HUES48 (cell line): ENCODE measurements around the gene CSNK1D.

Source experiments
- H3K27ac ChIP-seq: one replicate; pipeline ENCODE4 v1.7.0; 2013; ENCODE audit warnings: low read depth, low read length, inconsistent platforms
- H3K27me3 ChIP-seq: 2 replicates; pipeline ENCODE4 v1.6.1; 2013; ENCODE audit warnings: mild to moderate bottlenecking, low read length; ENCODE audit not compliant: control insufficient read depth, insufficient read depth
- H3K36me3 ChIP-seq: 2 replicates; pipeline ENCODE4 v1.6.1; 2013; ENCODE audit warnings: low read length; ENCODE audit not compliant: control insufficient read depth, insufficient read depth
- H3K4me1 ChIP-seq: 2 replicates; pipeline ENCODE4 v1.6.1; 2013; ENCODE audit warnings: mild to moderate bottlenecking, low read length; ENCODE audit not compliant: control insufficient read depth, insufficient read depth
- H3K4me3 ChIP-seq: 2 replicates; pipeline ENCODE4 v1.5.1; 2013; ENCODE audit warnings: mild to moderate bottlenecking, low read depth, low read length
- H3K9ac ChIP-seq: 2 replicates; pipeline ENCODE4 v1.6.1; 2013; ENCODE audit warnings: mild to moderate bottlenecking, low read depth, low read length, moderate library complexity
- H3K9me3 ChIP-seq: 2 replicates; pipeline ENCODE4 v1.6.1; 2013; ENCODE audit warnings: low read length; ENCODE audit not compliant: control insufficient read depth, insufficient read depth

Gene CSNK1D

DNA sequence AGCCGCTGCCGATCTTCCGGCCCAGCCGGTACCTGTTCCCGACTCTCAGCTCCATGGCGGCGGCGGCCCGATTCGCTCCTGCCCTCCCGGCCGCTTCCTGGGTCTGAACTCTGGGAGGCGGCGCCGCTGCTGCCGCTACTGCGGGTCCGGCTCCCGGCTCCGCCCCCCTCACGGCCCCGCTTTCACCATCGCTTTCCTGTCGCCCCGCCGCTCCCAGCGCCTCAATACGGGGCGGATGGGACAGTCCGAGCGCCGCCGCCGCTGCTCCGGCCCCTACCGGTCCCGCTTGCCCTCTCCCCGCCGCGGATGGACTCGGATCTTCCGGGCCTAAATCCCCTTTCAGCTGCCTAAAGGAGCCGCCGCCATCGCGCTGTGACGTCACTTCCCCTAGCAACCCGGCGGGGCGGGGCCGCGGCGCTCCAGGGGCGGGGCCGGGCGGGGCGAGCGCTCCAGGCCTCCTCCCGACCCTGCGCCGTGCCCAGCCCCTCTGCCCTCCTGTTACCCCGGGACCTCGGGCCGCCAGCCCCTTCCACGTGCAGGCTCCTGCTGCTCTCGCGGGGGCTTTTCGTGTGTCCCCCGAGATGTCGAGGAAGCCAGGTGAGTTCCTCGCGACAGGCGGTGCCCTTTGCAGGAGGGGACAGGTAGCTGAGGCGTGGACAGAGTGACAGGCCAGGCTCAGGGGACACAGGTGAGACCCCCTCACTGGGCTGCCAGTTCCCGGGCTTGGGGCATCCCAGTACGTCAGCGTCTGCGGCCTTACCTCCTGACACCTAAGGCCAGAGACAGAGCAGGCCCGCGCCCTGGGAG lies at the start of gene CSNK1D:
Gene CSNK1D, minus strand, starts transcription at position 374 of the 807 bp plus-strand sequence. Its CDS starts 319 bp downstream, at position 55.
- H3K9ac ChIP-seq: peak within 1 kb of the TSS; percentile 86
- peak within 1 kb of the TSS; percentile 95 for H3K4me3 ChIP-seq
- H3K36me3 ChIP-seq: peaks cover 30% of the 10 kb centered on the region
- H3K4me1 ChIP-seq: peaks cover 20% of the 10 kb centered on the region
- H3K27ac ChIP-seq: peak within 1 kb of the TSS; percentile 97
- no peaks in the 10 kb centered on the region for H3K27me3 ChIP-seq
- H3K9me3 ChIP-seq: no peaks in the 10 kb centered on the region

DNA sequence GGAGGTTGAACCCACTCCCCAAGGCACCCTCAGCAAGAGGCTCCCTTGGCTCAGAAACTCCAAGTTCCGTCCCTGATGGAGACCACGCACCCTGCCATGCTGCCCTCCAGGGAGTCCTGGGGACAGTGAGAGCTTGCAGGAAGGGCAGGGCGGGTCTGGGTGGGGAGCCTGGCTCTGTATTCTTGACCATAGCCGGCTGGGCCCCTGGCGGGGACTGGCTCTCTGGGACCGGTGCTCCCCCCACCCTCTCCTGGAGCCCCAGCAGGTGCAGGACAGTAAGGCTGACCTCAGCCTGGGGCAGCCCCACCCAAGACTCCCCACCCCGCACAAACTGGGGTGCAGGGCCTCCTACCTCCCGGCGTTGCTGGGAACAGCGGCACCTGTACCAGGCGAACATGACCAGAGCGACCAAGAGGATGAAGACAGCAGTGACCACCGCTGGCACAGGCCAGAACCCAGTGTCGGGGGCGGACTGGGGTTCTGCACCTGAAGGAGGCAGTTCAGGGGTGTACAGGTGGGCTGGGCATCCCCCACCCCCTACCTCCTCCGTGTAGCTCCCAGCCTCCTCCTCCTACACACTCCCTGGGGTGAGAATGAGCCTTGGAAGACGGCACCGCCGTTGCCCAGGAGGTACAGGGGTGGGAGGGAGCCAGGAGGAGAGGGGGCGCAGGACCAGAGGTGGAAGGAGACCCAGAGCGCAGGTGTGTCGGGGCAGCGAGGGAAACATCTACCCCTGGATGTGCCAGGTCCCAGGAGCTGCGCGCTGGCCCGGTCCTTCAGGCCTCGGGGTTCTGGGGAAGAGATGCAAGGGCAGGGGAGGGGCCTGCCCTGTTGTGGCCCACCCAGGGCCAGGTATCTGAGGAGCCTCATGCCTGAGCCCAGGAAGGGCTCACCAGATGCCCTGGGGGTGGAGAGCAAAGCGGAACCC lies 49.3 kb upstream of the CSNK1D start:
- Histone ChIP-seq H3K27me3 (no peaks in the 10 kb centered on the region; the same call in 1 of the 2 replicates), H3K4me1 (peaks cover 4% of the 10 kb centered on the region; the same call in 1 of the 2 replicates), H3K36me3 (no peaks in the 10 kb centered on the region), H3K9me3 (no peaks in the 10 kb centered on the region), H3K4me3 (no peak overlapping the region), H3K27ac (no peak overlapping the region), H3K9ac (no peak overlapping the region)

DNA sequence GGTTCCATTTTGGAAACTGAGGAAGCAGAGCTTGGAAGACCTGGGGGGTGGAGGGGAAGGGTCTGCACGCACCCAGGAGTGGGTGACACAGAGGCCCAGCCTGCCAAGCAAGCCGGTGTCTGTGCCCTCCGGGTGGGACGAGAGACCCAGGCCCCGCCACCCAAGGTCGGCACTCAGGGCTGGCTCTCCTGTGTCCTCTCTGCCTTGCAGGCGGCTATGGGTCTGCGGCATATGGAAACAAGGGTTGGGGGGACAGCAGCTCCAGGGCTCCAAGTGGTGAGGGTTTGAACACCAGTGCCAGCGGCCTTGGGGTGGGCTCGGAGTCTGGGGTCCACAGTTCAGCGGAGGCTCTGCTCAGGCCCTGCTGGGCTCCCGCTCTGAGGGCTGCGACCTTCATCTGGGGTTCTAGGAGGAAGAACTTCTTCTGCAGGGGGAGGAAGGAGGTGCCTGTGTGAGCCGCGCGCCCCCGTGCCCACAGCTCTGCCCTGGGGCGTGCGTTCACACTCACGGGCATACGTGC lies 48.5 kb upstream of the CSNK1D start:
- Histone ChIP-seq H3K27me3 (no peaks in the 10 kb centered on the region), H3K9me3 (no peaks in the 10 kb centered on the region), H3K36me3 (no peaks in the 10 kb centered on the region), H3K4me1 (0 out of 2 replicates have a peak, but pooled peaks cover 4% of the 10 kb centered on the region), H3K27ac (no peak overlapping the region), H3K4me3 (no peak overlapping the region), H3K9ac (no peak overlapping the region)

- H3K27ac ChIP-seq: no peak overlapping the region
- H3K36me3 ChIP-seq: no peaks in the 10 kb centered on the region
- no peaks in the 10 kb centered on the region for H3K9me3 ChIP-seq
- H3K4me3 ChIP-seq: no peak overlapping the region
- H3K27me3 ChIP-seq: no peaks in the 10 kb centered on the region
- no peak overlapping the region for H3K9ac ChIP-seq
- 0 out of 2 replicates have a peak, but pooled peaks cover 4% of the 10 kb centered on the region for H3K4me1 ChIP-seq
These were observed 47.7 kb upstream of the CSNK1D start for GRCh38 chr17:82320956-82321927.

DNA sequence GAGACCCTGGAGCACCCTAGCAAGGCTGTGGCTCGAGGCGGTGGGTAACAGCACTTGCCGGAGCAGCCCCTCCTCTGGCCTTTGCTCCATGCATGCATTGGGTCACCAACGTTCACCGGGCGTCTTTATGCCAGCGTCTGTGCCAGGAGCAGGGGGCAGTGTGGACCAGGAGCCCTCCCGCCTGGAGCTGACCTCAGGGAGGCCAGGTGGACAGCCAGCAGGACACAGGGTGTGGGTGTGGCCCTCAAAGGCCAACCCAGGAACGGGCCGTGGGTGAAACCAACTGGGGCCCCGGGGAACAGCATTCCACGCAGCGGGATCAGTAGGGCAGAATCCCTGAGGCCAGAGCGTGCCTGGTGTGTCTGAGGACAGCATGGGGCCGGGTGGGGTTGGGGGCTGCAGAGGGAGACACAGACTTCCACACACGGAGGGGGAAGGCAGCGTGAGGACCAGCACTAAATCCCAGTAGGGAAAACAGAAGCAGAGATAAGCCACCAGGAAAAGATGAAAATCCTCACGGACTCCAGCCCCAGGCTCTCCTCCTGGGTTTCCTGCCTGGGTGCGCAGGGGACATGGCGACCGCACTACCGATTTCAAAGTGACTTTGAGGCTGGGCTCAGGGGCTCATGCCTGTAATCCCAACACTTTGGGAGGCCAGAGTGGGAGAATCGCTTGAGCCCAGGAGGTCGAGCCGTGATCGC lies 46.8 kb upstream of the CSNK1D start:
- H3K27ac ChIP-seq: no peak overlapping the region
- H3K36me3 ChIP-seq: no peaks in the 10 kb centered on the region
- no peak overlapping the region for H3K4me3 ChIP-seq
- H3K9ac ChIP-seq: no peak overlapping the region
- 0 out of 2 replicates have a peak, but pooled peaks cover 4% of the 10 kb centered on the region for H3K4me1 ChIP-seq
- H3K27me3 ChIP-seq: no peaks in the 10 kb centered on the region
- H3K9me3 ChIP-seq: no peaks in the 10 kb centered on the region

GRCh38 chr17:82319619-82320062 lies 46.1 kb upstream of the CSNK1D start:
- Histone ChIP-seq H3K27ac (no peak overlapping the region), H3K36me3 (no peaks in the 10 kb centered on the region), H3K9ac (no peak overlapping the region), H3K4me3 (no peak overlapping the region), H3K27me3 (no peaks in the 10 kb centered on the region), H3K9me3 (no peaks in the 10 kb centered on the region), H3K4me1 (0 out of 2 replicates have a peak, but pooled peaks cover 4% of the 10 kb centered on the region)

GRCh38 chr17:82318772-82319606 lies 45.5 kb upstream of the CSNK1D start:
- Histone ChIP-seq H3K4me1 (0 out of 2 replicates have a peak, but pooled peaks cover 4% of the 10 kb centered on the region), H3K27ac (no peak overlapping the region), H3K9me3 (no peaks in the 10 kb centered on the region), H3K27me3 (no peaks in the 10 kb centered on the region), H3K4me3 (no peak overlapping the region), H3K36me3 (no peaks in the 10 kb centered on the region), H3K9ac (no peak overlapping the region)

DNA sequence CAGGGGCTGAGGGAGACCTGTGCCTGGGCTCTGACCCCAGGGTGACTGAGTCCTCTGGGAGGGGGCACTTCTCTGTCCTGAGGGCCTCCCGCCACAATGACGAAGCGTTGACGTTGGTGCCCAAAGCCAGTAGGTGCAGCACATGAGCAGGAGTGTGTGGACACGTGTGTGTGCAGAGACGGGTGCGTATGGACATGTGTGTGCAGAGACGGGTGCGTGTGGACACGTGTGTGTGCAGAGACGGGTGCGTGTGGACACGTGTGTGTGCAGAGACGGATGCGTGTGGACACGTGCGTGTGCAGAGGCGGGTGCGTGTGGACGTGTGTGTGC lies 44.6 kb upstream of the CSNK1D start:
- Histone ChIP-seq H3K27ac (no peak overlapping the region), H3K36me3 (no peaks in the 10 kb centered on the region), H3K9ac (no peak overlapping the region), H3K27me3 (no peaks in the 10 kb centered on the region), H3K9me3 (no peaks in the 10 kb centered on the region), H3K4me3 (no peak overlapping the region), H3K4me1 (0 out of 2 replicates have a peak, but pooled peaks cover 4% of the 10 kb centered on the region)

DNA sequence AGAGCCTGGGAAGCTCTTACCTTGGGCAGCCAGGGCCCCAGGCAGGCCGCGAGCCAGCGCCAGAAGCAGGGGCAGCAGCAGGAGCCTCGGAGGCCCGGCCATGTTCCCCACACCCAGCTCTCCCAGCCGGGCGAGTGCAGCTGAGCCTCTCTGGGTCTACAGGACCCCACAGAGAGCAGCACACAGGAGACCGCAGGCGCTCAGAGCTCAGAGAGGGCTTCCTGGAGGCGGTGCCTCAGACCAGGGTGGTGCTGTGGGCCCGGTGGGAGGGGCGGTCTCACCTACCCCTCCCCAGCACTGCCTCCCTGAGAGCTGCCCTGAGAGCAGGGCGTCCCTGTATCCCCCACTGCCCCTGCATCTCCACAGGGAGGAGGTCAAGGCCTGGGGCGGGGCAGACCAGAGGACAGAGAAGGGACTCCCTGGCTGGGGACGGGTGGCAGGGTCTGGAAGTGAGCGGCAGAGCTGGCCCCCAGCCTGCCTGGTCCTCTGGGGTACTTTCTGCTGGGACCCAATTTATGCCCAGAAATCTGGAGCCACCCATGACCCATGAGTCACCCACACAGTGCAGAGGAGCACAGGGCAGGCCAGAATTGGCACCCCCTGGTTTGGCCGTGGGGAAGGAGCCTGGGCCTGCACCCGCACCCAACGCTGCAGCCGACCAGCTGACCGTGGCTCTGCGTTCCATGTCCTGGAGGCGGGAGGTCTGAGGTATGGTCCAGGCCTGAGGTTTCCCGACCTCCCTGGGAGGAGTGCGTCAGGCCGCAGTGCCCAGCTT lies 44.1 kb upstream of the CSNK1D start, which contains the start of gene CD7:
Gene CD7, minus strand, starts transcription at position 215 of the 775 bp plus-strand sequence. Its CDS starts 113 bp downstream, at position 102.
- no peaks in the 10 kb centered on the region for H3K9me3 ChIP-seq
- no peak within 1 kb of the TSS for H3K4me3 ChIP-seq
- H3K27ac ChIP-seq: no peak within 1 kb of the TSS
- no peaks in the 10 kb centered on the region for H3K27me3 ChIP-seq
- H3K4me1 ChIP-seq: 0 out of 2 replicates have a peak, but pooled peaks cover 4% of the 10 kb centered on the region
- H3K9ac ChIP-seq: no peak within 1 kb of the TSS
- H3K36me3 ChIP-seq: no peaks in the 10 kb centered on the region
